HepG2 (cell line): ENCODE results near the gene TSC22D1. TPM values are rescaled to one million over a fixed set of nuclear protein-coding genes. Genes with fewer than 3 reads are reported as not detected.

Experiments
- CSRNP2 ChIP-seq: sonication (generic); formaldehyde crosslinking; conservative IDR thresholded peaks from 2 replicates; pipeline ENCODE4 v1.8.0; 2022; ENCODE audit warnings: low read depth, missing genetic modification reagents
- HNRNPK ChIP-seq: fragments of 200-400 bp; formaldehyde crosslinking; IDR thresholded peaks from 2 replicates; pipeline ENCODE4 v1.6.1; 2018; ENCODE audit warnings: low read length, low read depth, moderate library complexity, mild to moderate bottlenecking; ENCODE audit not compliant: poor library complexity, severe bottlenecking
- HOXA5 ChIP-seq: sonication (generic); formaldehyde crosslinking; IDR thresholded peaks from 2 replicates; pipeline ENCODE4 v1.4.0; 2020; ENCODE audit warnings: missing genetic modification reagents
- PHF5A ChIP-seq: IDR thresholded peaks from one replicate; pipeline ENCODE4 v1.6.1; 2018; ENCODE audit warnings: low read depth, missing genetic modification reagents; ENCODE audit not compliant: unreplicated experiment
- RCOR2 ChIP-seq: IDR thresholded peaks from 2 replicates; pipeline ENCODE4 v1.6.1; 2016; ENCODE audit warnings: missing biosample characterization, missing genetic modification reagents
- RXRB ChIP-seq: IDR thresholded peaks from 2 replicates; pipeline ENCODE4 v1.6.1; 2016; ENCODE audit warnings: borderline replicate concordance, missing genetic modification reagents, missing compliant biosample characterization
- SRF ChIP-seq: IDR thresholded peaks from 2 replicates; pipeline ENCODE4 v1.6.1; 2011; ENCODE audit warnings: mild to moderate bottlenecking, low read depth, low read length, moderate library complexity
- TBX3 ChIP-seq: fragments of 450-650 bp; IDR thresholded peaks from 2 replicates; pipeline ENCODE4 v1.6.1; 2017; ENCODE audit warnings: antibody characterized with exemption, mild to moderate bottlenecking, inconsistent platforms, borderline replicate concordance
- ZNF263 ChIP-seq: sonication (generic); formaldehyde crosslinking; IDR thresholded peaks from 2 replicates; pipeline ENCODE4 v1.4.0; 2020; ENCODE audit warnings: missing genetic modification reagents
- ZNF503 ChIP-seq: sonication (generic); formaldehyde crosslinking; IDR thresholded peaks from 2 replicates; pipeline ENCODE4 v1.4.0; 2020; ENCODE audit warnings: missing genetic modification reagents
- ZNF577 ChIP-seq: sonication (generic); formaldehyde crosslinking; IDR thresholded peaks from 2 replicates; pipeline ENCODE4 v1.4.0; 2020; ENCODE audit warnings: mild to moderate bottlenecking, low read depth, missing genetic modification reagents, borderline replicate concordance
- ZNF720 ChIP-seq: sonication (generic); formaldehyde crosslinking; IDR thresholded peaks from 2 replicates; pipeline ENCODE4 v1.4.0; 2020; ENCODE audit warnings: missing genetic modification reagents
- ZSCAN30 ChIP-seq: sonication (generic); formaldehyde crosslinking; IDR thresholded peaks from 2 replicates; pipeline ENCODE4 v1.5.0; 2020; ENCODE audit warnings: mild to moderate bottlenecking, missing genetic modification reagents
- polyA plus RNA-seq, 8 experiments: library from polyadenylated mRNA; depleted of rRNA in 3 of 8; stranded (reverse) in 7 of 8; unstranded in 1 of 8; fragments of >200 nt; fragmentation: Illumina TruSeq in 4 of 8; extraction: Trizol in 4 of 8; gene quantifications; 2 replicates each; pipeline versions ENCODE4 v1.2.1 to v1.2.3, GENCODE V29; 2011 to 2016; ENCODE audit warnings: low read depth in 4 of 8, missing spikeins in 1 of 8, mixed read lengths in 1 of 8; ENCODE audit not compliant: insufficient read depth in 1 of 8
- total RNA-seq, 5 experiments: library from RNA; depleted of rRNA; stranded (reverse); fragments of >200 nt; fragmentation: Illumina TruSeq; extraction: Trizol; gene quantifications; 2 replicates each; pipeline ENCODE4 v1.2.3, GENCODE V29; 2016; ENCODE audit warnings: low read depth in 1 of 5
- TF ChIP-seq, protein P1 (sequence below): sonication (generic); formaldehyde crosslinking; IDR thresholded peaks from 2 replicates; pipeline ENCODE4 v1.4.0; 2020; ENCODE audit warnings: missing genetic modification reagents
- TF ChIP-seq, protein P2 (sequence below): sonication (generic); formaldehyde crosslinking; conservative IDR thresholded peaks from 2 replicates; pipeline ENCODE4 v1.4.0; 2020; ENCODE audit warnings: mild to moderate bottlenecking, missing genetic modification reagents, moderate library complexity
- TF ChIP-seq, protein P3 (sequence below): IDR thresholded peaks from 2 replicates; pipeline ENCODE4 v1.4.0; 2020; ENCODE audit warnings: mild to moderate bottlenecking, missing genetic modification reagents

TSC22D1 gene
- total and polyA plus RNA-seq, 2 of the 13 experiments (the other 11 are each of a cell fraction or from before 2014, with no cell fraction given) = 18.4 to 35.7 TPM

- no peak for TF ChIP-seq SRF
- TF ChIP-seq PHF5A (CRISPR knock-in tag) = no peak
- TF ChIP-seq RCOR2 (CRISPR knock-in tag) = no peak
- TF ChIP-seq RXRB (CRISPR knock-in tag) = peak; percentile 39; the same call in 1 of the 2 replicates
- no peak for TF ChIP-seq HOXA5 (CRISPR knock-in tag)
- no peak for TF ChIP-seq ZNF263 (CRISPR knock-in tag)
- no peak for TF ChIP-seq TBX3
- no peak for TF ChIP-seq ZNF503
- no peak for TF ChIP-seq ZSCAN30 (CRISPR knock-in tag)
- TF ChIP-seq, protein P1, sequence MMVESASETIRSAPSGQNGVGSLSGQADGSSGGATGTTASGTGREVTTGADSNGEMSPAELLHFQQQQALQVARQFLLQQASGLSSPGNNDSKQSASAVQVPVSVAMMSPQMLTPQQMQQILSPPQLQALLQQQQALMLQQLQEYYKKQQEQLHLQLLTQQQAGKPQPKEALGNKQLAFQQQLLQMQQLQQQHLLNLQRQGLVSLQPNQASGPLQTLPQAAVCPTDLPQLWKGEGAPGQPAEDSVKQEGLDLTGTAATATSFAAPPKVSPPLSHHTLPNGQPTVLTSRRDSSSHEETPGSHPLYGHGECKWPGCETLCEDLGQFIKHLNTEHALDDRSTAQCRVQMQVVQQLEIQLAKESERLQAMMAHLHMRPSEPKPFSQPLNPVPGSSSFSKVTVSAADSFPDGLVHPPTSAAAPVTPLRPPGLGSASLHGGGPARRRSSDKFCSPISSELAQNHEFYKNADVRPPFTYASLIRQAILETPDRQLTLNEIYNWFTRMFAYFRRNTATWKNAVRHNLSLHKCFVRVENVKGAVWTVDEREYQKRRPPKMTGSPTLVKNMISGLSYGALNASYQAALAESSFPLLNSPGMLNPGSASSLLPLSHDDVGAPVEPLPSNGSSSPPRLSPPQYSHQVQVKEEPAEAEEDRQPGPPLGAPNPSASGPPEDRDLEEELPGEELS (CRISPR knock-in tag) = peak; percentile 62
- no peak for TF ChIP-seq ZNF577 (CRISPR knock-in tag)
- TF ChIP-seq, protein P2, sequence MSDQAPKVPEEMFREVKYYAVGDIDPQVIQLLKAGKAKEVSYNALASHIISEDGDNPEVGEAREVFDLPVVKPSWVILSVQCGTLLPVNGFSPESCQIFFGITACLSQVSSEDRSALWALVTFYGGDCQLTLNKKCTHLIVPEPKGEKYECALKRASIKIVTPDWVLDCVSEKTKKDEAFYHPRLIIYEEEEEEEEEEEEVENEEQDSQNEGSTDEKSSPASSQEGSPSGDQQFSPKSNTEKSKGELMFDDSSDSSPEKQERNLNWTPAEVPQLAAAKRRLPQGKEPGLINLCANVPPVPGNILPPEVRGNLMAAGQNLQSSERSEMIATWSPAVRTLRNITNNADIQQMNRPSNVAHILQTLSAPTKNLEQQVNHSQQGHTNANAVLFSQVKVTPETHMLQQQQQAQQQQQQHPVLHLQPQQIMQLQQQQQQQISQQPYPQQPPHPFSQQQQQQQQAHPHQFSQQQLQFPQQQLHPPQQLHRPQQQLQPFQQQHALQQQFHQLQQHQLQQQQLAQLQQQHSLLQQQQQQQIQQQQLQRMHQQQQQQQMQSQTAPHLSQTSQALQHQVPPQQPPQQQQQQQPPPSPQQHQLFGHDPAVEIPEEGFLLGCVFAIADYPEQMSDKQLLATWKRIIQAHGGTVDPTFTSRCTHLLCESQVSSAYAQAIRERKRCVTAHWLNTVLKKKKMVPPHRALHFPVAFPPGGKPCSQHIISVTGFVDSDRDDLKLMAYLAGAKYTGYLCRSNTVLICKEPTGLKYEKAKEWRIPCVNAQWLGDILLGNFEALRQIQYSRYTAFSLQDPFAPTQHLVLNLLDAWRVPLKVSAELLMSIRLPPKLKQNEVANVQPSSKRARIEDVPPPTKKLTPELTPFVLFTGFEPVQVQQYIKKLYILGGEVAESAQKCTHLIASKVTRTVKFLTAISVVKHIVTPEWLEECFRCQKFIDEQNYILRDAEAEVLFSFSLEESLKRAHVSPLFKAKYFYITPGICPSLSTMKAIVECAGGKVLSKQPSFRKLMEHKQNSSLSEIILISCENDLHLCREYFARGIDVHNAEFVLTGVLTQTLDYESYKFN (CRISPR knock-in tag) = peak; percentile 64
- TF ChIP-seq, protein P3, sequence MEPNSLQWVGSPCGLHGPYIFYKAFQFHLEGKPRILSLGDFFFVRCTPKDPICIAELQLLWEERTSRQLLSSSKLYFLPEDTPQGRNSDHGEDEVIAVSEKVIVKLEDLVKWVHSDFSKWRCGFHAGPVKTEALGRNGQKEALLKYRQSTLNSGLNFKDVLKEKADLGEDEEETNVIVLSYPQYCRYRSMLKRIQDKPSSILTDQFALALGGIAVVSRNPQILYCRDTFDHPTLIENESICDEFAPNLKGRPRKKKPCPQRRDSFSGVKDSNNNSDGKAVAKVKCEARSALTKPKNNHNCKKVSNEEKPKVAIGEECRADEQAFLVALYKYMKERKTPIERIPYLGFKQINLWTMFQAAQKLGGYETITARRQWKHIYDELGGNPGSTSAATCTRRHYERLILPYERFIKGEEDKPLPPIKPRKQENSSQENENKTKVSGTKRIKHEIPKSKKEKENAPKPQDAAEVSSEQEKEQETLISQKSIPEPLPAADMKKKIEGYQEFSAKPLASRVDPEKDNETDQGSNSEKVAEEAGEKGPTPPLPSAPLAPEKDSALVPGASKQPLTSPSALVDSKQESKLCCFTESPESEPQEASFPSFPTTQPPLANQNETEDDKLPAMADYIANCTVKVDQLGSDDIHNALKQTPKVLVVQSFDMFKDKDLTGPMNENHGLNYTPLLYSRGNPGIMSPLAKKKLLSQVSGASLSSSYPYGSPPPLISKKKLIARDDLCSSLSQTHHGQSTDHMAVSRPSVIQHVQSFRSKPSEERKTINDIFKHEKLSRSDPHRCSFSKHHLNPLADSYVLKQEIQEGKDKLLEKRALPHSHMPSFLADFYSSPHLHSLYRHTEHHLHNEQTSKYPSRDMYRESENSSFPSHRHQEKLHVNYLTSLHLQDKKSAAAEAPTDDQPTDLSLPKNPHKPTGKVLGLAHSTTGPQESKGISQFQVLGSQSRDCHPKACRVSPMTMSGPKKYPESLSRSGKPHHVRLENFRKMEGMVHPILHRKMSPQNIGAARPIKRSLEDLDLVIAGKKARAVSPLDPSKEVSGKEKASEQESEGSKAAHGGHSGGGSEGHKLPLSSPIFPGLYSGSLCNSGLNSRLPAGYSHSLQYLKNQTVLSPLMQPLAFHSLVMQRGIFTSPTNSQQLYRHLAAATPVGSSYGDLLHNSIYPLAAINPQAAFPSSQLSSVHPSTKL (CRISPR knock-in tag) = peak; percentile 65
- no peak for TF ChIP-seq HNRNPK
- TF ChIP-seq ZNF720 (CRISPR knock-in tag) = no peak
- no peak for TF ChIP-seq CSRNP2 (CRISPR knock-in tag)
Measured at GRCh38 chr13:44448373-44448772, 127.8 kb downstream of the TSC22D1 start (continued).
